Right lobe of liver (tissue), 6 donors: Measurements from ENCODE around the gene REG1B. TPM values are rescaled to one million over a fixed set of nuclear protein-coding genes. Genes with fewer than 3 reads are reported as not detected.

Source experiments
- ATAC-seq, 4 donors: fragments of 200-7000 bp; cut with Tn5 transposase; one replicate each; pipeline ENCODE4 v1.9.1; 2020; ENCODE audit warnings: mild to moderate bottlenecking in 4 of 4, moderate library complexity in 4 of 4
- DNase-seq, 3 donors: peaks; one replicate each; pipeline ENCODE4 v3.0.0-alpha.2; 2020
- H3K27ac ChIP-seq, 3 donors: fragments of 200-600 bp; one replicate each; pipeline ENCODE4 v1.8.0; 2022
- H3K27me3 ChIP-seq, 2 donors: fragments of 200-600 bp; one replicate each; pipeline ENCODE4 v1.8.0; 2022
- H3K36me3 ChIP-seq, 4 donors: fragments of 200-600 bp; sonication (generic) in 1 of 4; one replicate each; pipeline versions ENCODE4 v1.5.1 to v1.8.0; 2017 to 2022; ENCODE audit warnings: control low read depth in 1 of 4
- H3K4me1 ChIP-seq, 4 donors: fragments of 200-600 bp; sonication (generic) in 1 of 4; one replicate each; pipeline versions ENCODE4 v1.5.1 to v1.8.0; 2017 to 2022; ENCODE audit warnings: control low read depth in 1 of 4
- H3K4me3 ChIP-seq, 3 donors: fragments of 200-600 bp; one replicate each; pipeline ENCODE4 v1.8.0; 2022
- H3K9me3 ChIP-seq, 4 donors: fragments of 200-600 bp; sonication (generic) in 1 of 4; one replicate each; pipeline versions ENCODE4 v1.5.1 to v1.8.0; 2017 to 2022; ENCODE audit warnings: control low read depth in 1 of 4
- CTCF ChIP-seq, 4 donors: fragments of 200-600 bp in 3 of 4; fragments of 450-650 bp in 1 of 4; IDR thresholded peaks; one replicate each; pipeline versions ENCODE4 v1.5.1 to v1.8.0; 2016 to 2022; ENCODE audit warnings: antibody characterized with exemption in 4 of 4, mild to moderate bottlenecking in 2 of 4
- POLR2A ChIP-seq: fragments of 450-650 bp; IDR thresholded peaks from one replicate; pipeline ENCODE4 v1.6.1; 2017; ENCODE audit warnings: antibody characterized with exemption, mild to moderate bottlenecking
- WGBS: methylation state at CpG from one replicate; pipeline ENCODE4 v1.1.6; 2018; ENCODE audit warnings: low coverage, low lambda C conversion rate; ENCODE audit not compliant: insufficient coverage; ENCODE audit errors: missing lambda C conversion rate; 5-methylcytosine and 5-hydroxymethylcytosine counted together
- intact Hi-C, 2 donors: fragments of 100-400 bp; cut with DNase I; formaldehyde crosslinking; loops; one replicate each; pipeline versions ENCODE4 v1.11.2 to v1.14.1; 2022
- total RNA-seq, 6 experiments: library from RNA; depleted of rRNA in 2 of 6; stranded (reverse); fragments of >200 nt in 2 of 6; fragmentation: NEBNext Ultra II Directional in 3 of 6; extraction: Animal tissue kit (Norgen Biotek cat#: 25700) in 3 of 6; gene quantifications; one replicate each; pipeline versions ENCODE4 v1.1.0 to v1.2.4, GENCODE V29; 2016 to 2023
- donor health status: DM: no; HTN: yes; CAD: no.
- donor health status: DM: no; HTN: no; CAD: no.
- donor health status: DM: no; HTN: no; CAD: no.
- donor health status: DM: no; HTN: yes; CAD: no.
- donor health status: DM: no; HTN: yes; CAD: no.

Gene REG1B
- total RNA-seq, 6 experiments from 2014 or later, result not detected

- Histone ChIP-seq H3K4me3 (no peak overlapping the region), H3K27me3 (no peaks in the 10 kb centered on the region), H3K27ac (no peak overlapping the region), H3K4me1 (no peaks in the 10 kb centered on the region), H3K9me3 (no peaks in the 10 kb centered on the region), H3K36me3 (no peaks in the 10 kb centered on the region)
- WGBS, result 73% methylated on average over 3 of the region's 3 CpGs
- no peak for DNase-seq
- no peak for ATAC-seq
- TF ChIP-seq CTCF (IDR thresholded peaks at IDR 0.05), result no peak
- intact Hi-C loops, result no loop called here
Measured at GRCh38 chr2:79125721-79125985, 37.9 kb upstream of the REG1B start.

- intact Hi-C loops, result no loop called here
Measured at GRCh38 chr2:79124907-79125720, 37.3 kb upstream of the REG1B start.

GRCh38 chr2:79122676-79123075 lies 34.9 kb upstream of the REG1B start:
- Histone ChIP-seq H3K4me3 (no peak overlapping the region), H3K27me3 (no peaks in the 10 kb centered on the region), H3K36me3 (no peaks in the 10 kb centered on the region), H3K4me1 (no peaks in the 10 kb centered on the region), H3K9me3 (no peaks in the 10 kb centered on the region), H3K27ac (no peak overlapping the region)
- intact Hi-C loops, result no loop called here
- TF ChIP-seq CTCF (IDR thresholded peaks at IDR 0.05) (no peak), POLR2A (no peak)
- peak in 1 of 4 donors; percentile 16 for ATAC-seq
- no CpG with 5 or more reads among the region's 2 CpGs for WGBS
- no peak for DNase-seq

More at GRCh38 chr2:79124907-79125720, 37.3 kb upstream of the REG1B start:
- Histone ChIP-seq H3K4me1 (no peaks in the 10 kb centered on the region), H3K27me3 (no peaks in the 10 kb centered on the region), H3K36me3 (no peaks in the 10 kb centered on the region), H3K27ac (no peak overlapping the region), H3K4me3 (no peak overlapping the region), H3K9me3 (no peaks in the 10 kb centered on the region)
- no peak for ATAC-seq
- 49% methylated on average over 9 of the region's 9 CpGs for WGBS
- TF ChIP-seq CTCF (IDR thresholded peaks at IDR 0.05) (no peak), POLR2A (no peak)
- DNase-seq, result no peak

GRCh38 chr2:79120194-79120713 lies 32.5 kb upstream of the REG1B start, which contains the start of gene REG1A:
TSS of gene REG1A (plus strand) at chr2:79120488. CDS start at chr2:79120862, 374 bp downstream.
- TF ChIP-seq CTCF (IDR thresholded peaks at IDR 0.05), result no peak
- no peak for TF ChIP-seq POLR2A
- intact Hi-C loops, result no loop called here
- H3K27ac ChIP-seq, result no peak within 1 kb of the TSS
- no peaks in the 10 kb centered on the region for H3K36me3 ChIP-seq
- DNase-seq (no peak), ATAC-seq (no peak)
- H3K4me3 ChIP-seq, result no peak within 1 kb of the TSS
- WGBS, result 31% methylated on average over 5 of the region's 6 CpGs
- H3K4me1 ChIP-seq, result no peaks in the 10 kb centered on the region
- H3K9me3 ChIP-seq, result no peaks in the 10 kb centered on the region
- H3K27me3 ChIP-seq, result no peaks in the 10 kb centered on the region
